Kidney epithelial cell (primary cell): ENCODE measurements around the gene CHFR. TPM values are rescaled to one million over a fixed set of nuclear protein-coding genes. Genes with fewer than 3 reads are reported as not detected.
"Not testable (repeated sequence)": the region's sequence is repeated elsewhere in the genome, so short reads cannot be mapped to it uniquely, and the experiment has no call there.

Experiments
- DNase-seq: peaks from one replicate; pipeline ENCODE4 v3.0.0-alpha.2; 2010; ENCODE audit warnings: low read depth
- H3K27me3 ChIP-seq: 2 replicates; pipeline ENCODE4 v1.6.0; 2011; ENCODE audit warnings: low read length; ENCODE audit not compliant: control insufficient read depth, insufficient read depth
- H3K36me3 ChIP-seq: 2 replicates; pipeline ENCODE4 v1.5.1; 2011; ENCODE audit warnings: low read length; ENCODE audit not compliant: control insufficient read depth, insufficient read depth
- H3K4me3 ChIP-seq: 2 replicates; pipeline ENCODE4 v1.5.1; 2011; ENCODE audit warnings: low read depth, mild to moderate bottlenecking, control low read depth, low read length
- total RNA-seq: library from RNA; depleted of rRNA; stranded (reverse); fragments of >200 nt; gene quantifications from 2 replicates; pipeline ENCODE4 v1.2.3, GENCODE V29; 2015
- TF ChIP-seq, protein P1 (sequence below): IDR thresholded peaks from 2 replicates; pipeline ENCODE4 v1.5.1; 2011; ENCODE audit warnings: mild to moderate bottlenecking, moderate library complexity, low read length, control low read depth, inconsistent platforms; ENCODE audit not compliant: insufficient read depth, poor library complexity, severe bottlenecking

The CHFR gene, protein sequence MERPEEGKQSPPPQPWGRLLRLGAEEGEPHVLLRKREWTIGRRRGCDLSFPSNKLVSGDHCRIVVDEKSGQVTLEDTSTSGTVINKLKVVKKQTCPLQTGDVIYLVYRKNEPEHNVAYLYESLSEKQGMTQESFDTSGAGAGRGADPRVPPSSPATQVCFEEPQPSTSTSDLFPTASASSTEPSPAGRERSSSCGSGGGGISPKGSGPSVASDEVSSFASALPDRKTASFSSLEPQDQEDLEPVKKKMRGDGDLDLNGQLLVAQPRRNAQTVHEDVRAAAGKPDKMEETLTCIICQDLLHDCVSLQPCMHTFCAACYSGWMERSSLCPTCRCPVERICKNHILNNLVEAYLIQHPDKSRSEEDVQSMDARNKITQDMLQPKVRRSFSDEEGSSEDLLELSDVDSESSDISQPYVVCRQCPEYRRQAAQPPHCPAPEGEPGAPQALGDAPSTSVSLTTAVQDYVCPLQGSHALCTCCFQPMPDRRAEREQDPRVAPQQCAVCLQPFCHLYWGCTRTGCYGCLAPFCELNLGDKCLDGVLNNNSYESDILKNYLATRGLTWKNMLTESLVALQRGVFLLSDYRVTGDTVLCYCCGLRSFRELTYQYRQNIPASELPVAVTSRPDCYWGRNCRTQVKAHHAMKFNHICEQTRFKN
- total RNA-seq = 51.3 and 59.3 TPM in 2 replicates

DNA sequence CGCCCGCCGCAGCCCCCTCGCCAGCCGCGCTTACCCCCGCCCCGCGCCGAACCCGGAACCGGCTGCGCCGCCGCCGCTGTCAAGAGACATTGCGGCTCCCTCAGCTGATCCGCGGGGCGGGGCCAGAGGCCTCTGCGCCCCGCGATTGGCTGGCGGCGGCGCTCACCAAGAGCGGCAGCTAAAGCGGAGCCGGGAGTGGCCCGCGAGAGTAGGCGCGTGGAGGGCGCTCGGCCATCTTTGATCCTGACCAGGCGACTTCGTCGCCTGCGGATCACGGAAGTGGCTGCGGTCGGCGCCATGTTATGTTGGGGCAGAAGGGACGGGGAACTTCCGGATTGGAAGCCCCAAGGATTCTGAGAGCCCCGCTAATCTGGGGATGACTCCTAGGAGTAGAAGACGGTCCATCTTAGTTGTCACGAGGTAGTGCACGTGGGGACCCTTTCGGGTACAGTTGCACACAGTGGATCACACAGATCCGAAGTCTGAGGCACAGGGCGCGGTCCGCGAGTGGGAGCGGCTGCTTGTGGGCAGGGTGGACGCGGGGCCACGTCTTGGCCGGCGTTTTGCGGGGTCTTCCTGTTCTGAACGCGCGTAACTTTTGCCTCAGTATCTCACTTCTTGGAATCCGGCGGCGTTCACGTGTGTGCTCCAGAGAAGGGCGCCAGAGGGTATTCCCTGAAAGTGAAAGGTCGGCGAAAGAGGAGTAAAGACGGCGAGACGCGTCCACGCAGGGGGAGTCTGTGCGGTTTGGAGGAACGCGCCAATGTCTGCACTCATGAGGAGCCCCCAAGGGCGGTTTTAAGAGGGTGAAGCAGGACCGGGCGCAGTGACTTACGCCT lies at the start of gene CHFR:
TSS of gene CHFR (minus strand) at position 93 of the 839 bp plus-strand sequence. CDS start 277 bp downstream, outside the sequence.
- Histone ChIP-seq H3K27me3 (no peaks in the 10 kb centered on the region), H3K36me3 (no peaks in the 10 kb centered on the region), H3K4me3 (peak within 1 kb of the TSS; percentile 80)
- peak; percentile 94 for DNase-seq
- TF ChIP-seq, protein P1, sequence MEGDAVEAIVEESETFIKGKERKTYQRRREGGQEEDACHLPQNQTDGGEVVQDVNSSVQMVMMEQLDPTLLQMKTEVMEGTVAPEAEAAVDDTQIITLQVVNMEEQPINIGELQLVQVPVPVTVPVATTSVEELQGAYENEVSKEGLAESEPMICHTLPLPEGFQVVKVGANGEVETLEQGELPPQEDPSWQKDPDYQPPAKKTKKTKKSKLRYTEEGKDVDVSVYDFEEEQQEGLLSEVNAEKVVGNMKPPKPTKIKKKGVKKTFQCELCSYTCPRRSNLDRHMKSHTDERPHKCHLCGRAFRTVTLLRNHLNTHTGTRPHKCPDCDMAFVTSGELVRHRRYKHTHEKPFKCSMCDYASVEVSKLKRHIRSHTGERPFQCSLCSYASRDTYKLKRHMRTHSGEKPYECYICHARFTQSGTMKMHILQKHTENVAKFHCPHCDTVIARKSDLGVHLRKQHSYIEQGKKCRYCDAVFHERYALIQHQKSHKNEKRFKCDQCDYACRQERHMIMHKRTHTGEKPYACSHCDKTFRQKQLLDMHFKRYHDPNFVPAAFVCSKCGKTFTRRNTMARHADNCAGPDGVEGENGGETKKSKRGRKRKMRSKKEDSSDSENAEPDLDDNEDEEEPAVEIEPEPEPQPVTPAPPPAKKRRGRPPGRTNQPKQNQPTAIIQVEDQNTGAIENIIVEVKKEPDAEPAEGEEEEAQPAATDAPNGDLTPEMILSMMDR = no peak

DNA sequence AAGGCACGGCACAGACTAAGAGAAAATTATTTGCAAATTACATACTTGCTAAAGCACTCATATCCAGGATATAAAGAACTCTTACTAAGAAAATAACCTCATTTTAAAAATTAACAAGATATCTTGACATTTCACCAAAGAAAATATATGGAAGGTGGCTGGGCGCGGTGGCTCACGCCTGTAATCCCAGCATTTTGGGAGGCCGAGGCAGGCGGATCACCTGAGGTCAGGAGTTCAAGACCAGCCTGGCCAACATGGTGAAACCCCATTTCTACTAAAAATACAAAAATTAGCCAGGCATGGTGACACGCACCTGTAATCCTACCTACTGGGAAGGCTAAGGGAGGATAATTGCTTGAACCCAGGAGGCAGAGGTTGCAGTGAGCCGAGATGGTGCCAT lies 49.5 kb upstream of the CHFR start:
- not testable (repeated sequence) for H3K4me3 ChIP-seq, DNase-seq, H3K36me3 ChIP-seq, H3K27me3 ChIP-seq

DNA sequence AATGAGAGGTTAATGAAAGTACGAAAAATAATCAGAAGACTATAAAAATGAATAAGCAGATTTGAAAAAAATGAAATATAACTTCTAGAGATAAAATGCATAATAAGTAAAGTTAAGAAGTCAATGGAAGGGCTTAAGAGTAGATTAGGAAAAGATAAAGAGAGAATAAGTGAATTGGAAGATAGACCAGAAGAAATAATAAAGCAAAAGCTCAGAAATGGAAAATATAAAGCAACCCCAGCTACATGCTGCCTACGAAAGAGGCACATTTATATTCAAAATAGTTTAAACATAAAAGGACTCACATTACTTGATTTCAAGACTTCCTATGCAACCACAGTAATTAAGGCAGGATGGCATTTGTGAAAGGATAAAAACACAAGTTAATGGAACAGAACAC lies 48.8 kb upstream of the CHFR start:
- TF ChIP-seq, protein P1 = no peak
- Histone ChIP-seq H3K4me3 (no peak overlapping the region), H3K27me3 (no peaks in the 10 kb centered on the region), H3K36me3 (peaks cover 2% of the 10 kb centered on the region)
- no peak for DNase-seq

DNA sequence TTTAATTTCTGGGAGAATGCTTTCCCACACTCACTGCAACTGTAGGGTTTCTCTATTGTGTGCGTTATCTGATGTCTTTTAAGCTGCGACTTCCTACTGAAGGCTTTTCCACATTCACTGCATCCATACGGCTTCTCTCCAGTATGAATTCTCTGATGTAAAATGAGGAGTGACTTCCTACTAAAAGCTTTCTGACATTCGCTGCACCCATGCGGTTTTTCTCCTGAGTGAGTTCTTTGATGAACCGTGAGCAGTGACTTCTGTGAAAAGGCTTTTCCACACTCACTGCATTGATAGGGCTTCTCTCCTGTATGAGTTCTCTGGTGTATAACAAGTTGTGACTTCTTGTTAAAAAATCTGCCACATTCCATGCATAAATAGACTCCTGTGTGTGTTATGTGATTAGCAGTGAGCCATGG lies 39.0 kb upstream of the CHFR start:
- Histone ChIP-seq H3K36me3 (no peaks in the 10 kb centered on the region), H3K4me3 (no peak overlapping the region), H3K27me3 (no peaks in the 10 kb centered on the region)
- TF ChIP-seq, protein P1 = no peak
- no peak for DNase-seq

DNA sequence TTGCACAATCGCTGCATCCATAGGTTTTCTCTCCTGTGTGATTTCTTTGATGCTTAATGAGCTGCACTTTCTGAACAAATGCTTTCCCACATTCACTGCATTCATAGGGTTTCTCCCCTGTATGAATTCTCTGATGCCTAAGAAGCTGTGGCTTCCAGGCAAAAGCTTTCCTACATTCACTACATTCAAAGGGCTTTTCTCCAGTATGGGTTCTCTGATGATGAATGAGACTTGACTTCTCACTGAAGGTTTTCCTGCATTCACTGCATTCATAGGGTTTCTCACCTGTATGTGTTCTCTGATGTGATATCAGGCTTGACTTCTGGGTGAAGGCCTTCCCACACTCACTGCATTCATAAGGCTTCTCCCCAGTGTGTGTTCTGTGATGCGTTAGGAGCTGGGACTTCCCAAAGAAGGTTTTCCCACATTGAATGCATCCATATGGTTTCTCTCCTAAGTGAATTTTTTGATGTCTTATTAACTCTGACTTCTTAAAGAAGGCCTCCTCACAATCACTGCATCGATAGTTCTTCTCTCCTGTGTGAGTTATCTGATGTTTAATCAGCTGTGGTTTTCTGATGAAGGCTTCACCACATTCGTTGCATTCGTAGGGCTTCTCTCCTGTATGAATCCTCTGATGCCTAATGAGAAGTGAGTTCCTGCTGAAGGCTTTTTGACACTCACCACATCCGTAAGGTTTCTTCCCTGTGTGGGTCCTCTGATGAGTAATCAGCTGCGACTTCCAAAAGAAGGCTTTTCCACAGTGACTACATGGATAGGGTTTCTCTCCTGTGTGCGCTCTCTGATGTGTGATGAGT lies 38.4 kb upstream of the CHFR start:
- no peak for DNase-seq
- Histone ChIP-seq H3K36me3 (no peaks in the 10 kb centered on the region), H3K4me3 (no peak overlapping the region), H3K27me3 (no peaks in the 10 kb centered on the region)
- TF ChIP-seq, protein P1 = no peak
